GM06990 (cell line): ENCODE data around the gene RNF126.

Source experiments
- DNase-seq: peaks from one replicate; pipeline ENCODE4 v3.0.0-alpha.2; 2011; ENCODE audit not compliant: insufficient read length; ENCODE audit errors: extremely low read depth
- H3K27me3 ChIP-seq: replicated peaks from 2 replicates; pipeline ENCODE4 v1.6.0; 2011; ENCODE audit warnings: low read length; ENCODE audit not compliant: control insufficient read depth, insufficient read depth
- H3K36me3 ChIP-seq: 2 replicates; pipeline ENCODE4 v1.5.1; 2011; ENCODE audit warnings: low read length; ENCODE audit not compliant: control insufficient read depth, insufficient read depth
- H3K4me3 ChIP-seq: replicated peaks from 2 replicates; pipeline ENCODE4 v1.5.1; 2011; ENCODE audit warnings: low read depth, mild to moderate bottlenecking, control low read depth, low read length
- CTCF ChIP-seq: IDR thresholded peaks from 2 replicates; pipeline ENCODE4 v1.5.1; 2011; ENCODE audit warnings: low read length, control low read depth, mild to moderate bottlenecking, inconsistent platforms; ENCODE audit not compliant: insufficient read depth, poor library complexity, severe bottlenecking

RNF126 gene

GRCh38 chr19:695352-695949 lies 32.4 kb upstream of the RNF126 start, which contains the start of gene PRSS57:
TSS of gene PRSS57 (minus strand) at chr19:695452. CDS start at chr19:695430, 22 bp downstream.
- Histone ChIP-seq H3K27me3 (no peaks in the 10 kb centered on the region), H3K36me3 (no peaks in the 10 kb centered on the region), H3K4me3 (no peak within 1 kb of the TSS)
- no peak for DNase-seq
- TF ChIP-seq CTCF: no peak

- Histone ChIP-seq H3K27me3 (no peaks in the 10 kb centered on the region), H3K4me3 (no peak overlapping the region), H3K36me3 (no peaks in the 10 kb centered on the region)
- TF ChIP-seq CTCF: no peak
- DNase-seq: no peak
These were observed 31.7 kb upstream of the RNF126 start for GRCh38 chr19:694481-695351.

- DNase-seq: no peak
- H3K27me3 ChIP-seq: no peaks in the 10 kb centered on the region; the same call in 1 of the 2 replicates
- no peak overlapping the region for H3K4me3 ChIP-seq
These were observed 27.2 kb upstream of the RNF126 start for GRCh38 chr19:690203-690602.

GRCh38 chr19:688992-689391 lies 26.0 kb upstream of the RNF126 start:
- no peak for TF ChIP-seq CTCF
- no peak for DNase-seq
- H3K36me3 ChIP-seq: no peaks in the 10 kb centered on the region
- H3K27me3 ChIP-seq: no peaks in the 10 kb centered on the region; the same call in 1 of the 2 replicates
- no peak overlapping the region for H3K4me3 ChIP-seq

More at GRCh38 chr19:690203-690602, 27.2 kb upstream of the RNF126 start:
- H3K36me3 ChIP-seq: no peaks in the 10 kb centered on the region
- TF ChIP-seq CTCF: no peak

GRCh38 chr19:688214-688613 lies 25.2 kb upstream of the RNF126 start:
- H3K27me3 ChIP-seq: no peaks in the 10 kb centered on the region; the same call in 1 of the 2 replicates
- DNase-seq: no peak
- no peak for TF ChIP-seq CTCF
- H3K36me3 ChIP-seq: no peaks in the 10 kb centered on the region
- H3K4me3 ChIP-seq: no peak overlapping the region
